Activated naive CD8-positive, alpha-beta T cell treated with anti-CD3 and anti-CD28 coated beads, Interleukin-2, amount 10 ng/mL, durations not matched to agents 7 days and 5 days (primary cell): ENCODE results near the gene PTPRN2. TPM values are rescaled to one million over a fixed set of nuclear protein-coding genes. Genes with fewer than 3 reads are reported as not detected.
"Not testable (repeated sequence)": the region's sequence is repeated elsewhere in the genome, so short reads cannot be mapped to it uniquely, and the experiment has no call there.

Experiments
- ATAC-seq: fragments of 150-1000 bp; cut with Tn5 transposase; one replicate; pipeline ENCODE4 v1.10.0; 2021; ENCODE audit warnings: low read depth, moderate library complexity
- POLR2A ChIA-PET: fragments of 350-600 bp; sonication (Branson Sonifier 250); formaldehyde crosslinking; loops from one replicate; lab custom pipeline; 2021; ENCODE audit warnings: antibody characterized with exemption; lab: Charles Lee
- DNase-seq: peaks from one replicate; pipeline ENCODE4 v3.0.0; 2021
- H3K27ac Mint-ChIP-seq: one replicate; pipeline ENCODE4 v1.8.0; 2022; ENCODE audit warnings: mild to moderate bottlenecking, mixed read lengths
- H3K27me3 Mint-ChIP-seq: one replicate; pipeline ENCODE4 v1.8.0; 2022; ENCODE audit warnings: mild to moderate bottlenecking, moderate library complexity, mixed read lengths
- H3K36me3 Mint-ChIP-seq: one replicate; pipeline ENCODE4 v1.8.0; 2021; ENCODE audit warnings: mild to moderate bottlenecking, mixed read lengths
- H3K4me1 Mint-ChIP-seq: one replicate; pipeline ENCODE4 v1.8.0; 2021; ENCODE audit warnings: mixed read lengths
- H3K4me3 Mint-ChIP-seq: one replicate; pipeline ENCODE4 v1.8.0; 2022; ENCODE audit warnings: mild to moderate bottlenecking, moderate library complexity, mixed read lengths
- H3K9me3 Mint-ChIP-seq: one replicate; pipeline ENCODE4 v1.8.0; 2021; ENCODE audit warnings: mixed read lengths
- total RNA-seq, 2 experiments: library from RNA; stranded (reverse); gene quantifications; one replicate each; pipeline ENCODE4 v1.2.3, GENCODE V29; 2021

The PTPRN2 gene
- total RNA-seq, 2 experiments from 2014 or later: 4.5 to 4.9 TPM

GRCh38 chr7:157599491-157599890 lies 988.1 kb downstream of the PTPRN2 start:
- Mint-ChIP-seq H3K27ac (no peak overlapping the region), H3K4me3 (no peak overlapping the region), H3K4me1 (no peaks in the 10 kb centered on the region), H3K27me3 (peaks cover 9% of the 10 kb centered on the region), H3K36me3 (no peaks in the 10 kb centered on the region), H3K9me3 (no peaks in the 10 kb centered on the region)
- POLR2A ChIA-PET: no interaction called here
- ATAC-seq (no peak), DNase-seq (no peak)

- Mint-ChIP-seq H3K36me3 (no peaks in the 10 kb centered on the region), H3K9me3 (no peaks in the 10 kb centered on the region), H3K4me1 (no peaks in the 10 kb centered on the region), H3K4me3 (no peak overlapping the region), H3K27me3 (peaks cover 9% of the 10 kb centered on the region), H3K27ac (no peak overlapping the region)
- no peak for ATAC-seq
- DNase-seq: no peak
- POLR2A ChIA-PET: no interaction called here
Observed at GRCh38 chr7:157597562-157597961, 990.1 kb downstream of the PTPRN2 start.

DNA sequence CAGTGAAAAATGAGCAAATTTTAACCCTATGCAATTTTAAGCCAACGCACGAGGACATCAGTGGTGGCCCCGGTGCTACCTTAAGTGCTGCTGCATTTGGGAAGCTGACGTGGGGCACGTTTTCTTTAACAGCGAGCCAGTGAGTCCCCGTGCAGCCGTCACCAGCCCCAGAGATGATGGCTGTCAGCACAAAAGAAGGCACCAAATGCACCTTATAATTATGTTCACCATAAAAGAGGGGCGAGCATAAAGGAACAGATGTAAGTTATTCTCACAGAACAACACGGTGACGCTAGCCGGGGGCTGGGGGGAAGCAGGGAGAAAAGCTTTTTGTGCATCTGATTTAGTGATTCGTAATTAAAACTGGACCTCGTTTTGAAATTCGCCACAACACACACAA lies 990.7 kb downstream of the PTPRN2 start:
- DNase-seq: no peak
- Mint-ChIP-seq H3K9me3 (no peaks in the 10 kb centered on the region), H3K27ac (no peak overlapping the region), H3K36me3 (no peaks in the 10 kb centered on the region), H3K27me3 (peaks cover 9% of the 10 kb centered on the region), H3K4me3 (no peak overlapping the region), H3K4me1 (no peaks in the 10 kb centered on the region)
- POLR2A ChIA-PET: no interaction called here
- ATAC-seq: no peak

DNA sequence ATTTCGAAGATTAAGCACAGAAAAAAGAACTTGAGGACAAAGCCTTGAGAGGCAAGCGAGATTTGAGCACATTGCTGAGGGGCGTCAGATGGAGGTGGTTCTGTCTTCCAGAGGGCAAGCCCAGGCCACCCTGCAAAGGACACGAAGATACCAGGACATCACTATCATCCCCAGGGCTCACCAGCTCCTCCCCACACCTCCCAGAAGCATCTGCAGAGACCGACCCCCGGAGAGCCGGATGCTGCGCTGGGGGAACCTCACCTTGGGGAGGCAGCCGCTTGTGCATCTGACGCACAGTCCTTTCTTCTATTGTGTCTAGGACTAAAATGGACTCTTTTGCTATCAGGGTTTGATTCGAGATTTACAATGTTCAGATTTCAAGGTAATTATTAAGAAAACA lies 991.2 kb downstream of the PTPRN2 start:
- Mint-ChIP-seq H3K4me3 (no peak overlapping the region), H3K4me1 (no peaks in the 10 kb centered on the region), H3K27me3 (peaks cover 9% of the 10 kb centered on the region), H3K27ac (no peak overlapping the region), H3K36me3 (no peaks in the 10 kb centered on the region), H3K9me3 (no peaks in the 10 kb centered on the region)
- POLR2A ChIA-PET: no interaction called here
- DNase-seq (no peak), ATAC-seq (no peak)

- Mint-ChIP-seq H3K4me1 (no peaks in the 10 kb centered on the region), H3K9me3 (no peaks in the 10 kb centered on the region), H3K4me3 (no peak overlapping the region), H3K27ac (no peak overlapping the region), H3K27me3 (peaks cover 9% of the 10 kb centered on the region), H3K36me3 (no peaks in the 10 kb centered on the region)
- POLR2A ChIA-PET: no interaction called here
- ATAC-seq: no peak
- DNase-seq: no peak
Observed at GRCh38 chr7:157596026-157596425, 991.6 kb downstream of the PTPRN2 start.

DNA sequence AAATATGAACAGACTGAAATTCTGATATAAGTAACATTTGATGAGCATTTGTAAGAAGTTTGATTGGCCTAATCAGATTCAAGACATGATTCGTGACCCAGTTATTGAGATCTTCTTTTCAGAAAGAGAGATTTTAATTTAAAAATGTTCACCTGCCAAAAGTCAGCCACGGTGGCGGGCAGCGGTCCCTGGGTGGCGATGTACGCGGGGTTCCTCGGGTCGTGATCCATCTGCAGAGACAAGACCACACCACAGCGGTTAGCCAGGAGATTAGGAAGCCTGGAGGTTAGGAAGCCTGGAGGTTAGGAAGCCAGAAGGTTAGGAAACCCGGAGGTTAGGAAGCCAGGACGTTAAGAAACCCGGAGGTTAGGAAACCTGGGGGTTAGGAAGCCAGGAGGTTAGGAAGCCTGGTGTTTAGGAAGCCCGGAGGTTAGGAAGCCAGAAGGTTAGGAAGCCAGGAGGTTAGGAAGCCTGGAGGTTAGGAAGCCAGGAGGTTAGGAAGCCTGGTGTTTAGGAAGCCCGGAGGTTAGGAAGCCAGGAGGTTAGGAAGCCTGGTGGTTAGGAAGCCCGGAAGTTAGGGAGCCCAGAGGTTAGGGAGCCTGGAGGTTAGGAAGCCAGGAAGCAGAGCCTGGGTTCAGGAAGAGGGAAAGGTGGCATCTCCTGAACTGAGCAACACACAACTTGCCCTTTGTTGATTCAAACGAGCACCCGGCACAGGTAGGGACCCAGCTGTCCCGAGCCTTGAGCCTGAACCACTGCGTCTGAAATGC lies 992.4 kb downstream of the PTPRN2 start:
- Mint-ChIP-seq H3K9me3 (no peaks in the 10 kb centered on the region), H3K4me3 (no peak overlapping the region), H3K27me3 (peaks cover 9% of the 10 kb centered on the region), H3K4me1 (no peaks in the 10 kb centered on the region), H3K27ac (no peak overlapping the region), H3K36me3 (no peaks in the 10 kb centered on the region)
- no peak for ATAC-seq
- no peak for DNase-seq
- POLR2A ChIA-PET: no interaction called here

- H3K9me3 Mint-ChIP-seq: no peaks in the 10 kb centered on the region
- no peak for ATAC-seq
- H3K4me1 Mint-ChIP-seq: no peaks in the 10 kb centered on the region
- H3K27me3 Mint-ChIP-seq: peaks cover 16% of the 10 kb centered on the region
- no peak overlapping the region for H3K27ac Mint-ChIP-seq
- no peaks in the 10 kb centered on the region for H3K36me3 Mint-ChIP-seq
- POLR2A ChIA-PET: no interaction called here
- DNase-seq: no peak
- H3K4me3 Mint-ChIP-seq: no peak overlapping the region
Observed at GRCh38 chr7:157594306-157594705, 993.3 kb downstream of the PTPRN2 start.

GRCh38 chr7:157593541-157593940 lies 994.1 kb downstream of the PTPRN2 start:
- POLR2A ChIA-PET: no interaction called here
- Mint-ChIP-seq H3K27me3 (peaks cover 23% of the 10 kb centered on the region), H3K9me3 (no peaks in the 10 kb centered on the region), H3K4me3 (no peak overlapping the region), H3K36me3 (no peaks in the 10 kb centered on the region), H3K4me1 (no peaks in the 10 kb centered on the region), H3K27ac (no peak overlapping the region)
- no peak for DNase-seq
- ATAC-seq: no peak

DNA sequence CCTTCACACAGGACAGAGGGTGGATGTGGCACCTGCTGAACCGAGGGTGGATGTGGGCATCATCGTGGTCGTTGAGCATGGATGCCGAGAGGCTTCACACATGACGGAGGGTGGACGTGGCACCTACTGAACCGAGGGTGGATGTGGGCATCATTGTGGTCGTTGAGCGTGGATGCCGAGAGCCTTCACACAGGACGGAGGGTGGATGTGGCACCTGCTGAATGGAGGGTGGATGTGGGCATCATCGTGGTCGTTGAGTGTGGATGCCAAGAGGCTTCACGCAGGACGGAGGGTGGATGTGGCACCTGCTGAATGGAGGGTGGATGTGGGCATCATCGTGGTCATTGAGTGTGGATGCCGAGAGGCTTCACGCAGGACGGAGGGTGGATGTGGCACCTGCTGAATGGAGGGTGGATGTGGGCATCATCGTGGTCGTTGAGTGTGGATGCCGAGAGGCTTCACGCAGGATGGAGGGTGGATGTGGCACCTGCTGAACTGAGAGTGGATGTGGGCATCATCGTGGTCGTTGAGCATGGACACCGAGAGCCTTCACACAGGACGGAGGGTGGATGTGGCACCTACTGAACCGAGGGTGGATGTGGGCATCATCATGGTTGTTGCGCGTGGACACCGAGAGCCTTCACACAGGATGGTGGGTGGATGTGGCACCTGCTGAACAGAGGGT lies 994.8 kb downstream of the PTPRN2 start:
- H3K4me1 Mint-ChIP-seq: not testable (repeated sequence)

DNA sequence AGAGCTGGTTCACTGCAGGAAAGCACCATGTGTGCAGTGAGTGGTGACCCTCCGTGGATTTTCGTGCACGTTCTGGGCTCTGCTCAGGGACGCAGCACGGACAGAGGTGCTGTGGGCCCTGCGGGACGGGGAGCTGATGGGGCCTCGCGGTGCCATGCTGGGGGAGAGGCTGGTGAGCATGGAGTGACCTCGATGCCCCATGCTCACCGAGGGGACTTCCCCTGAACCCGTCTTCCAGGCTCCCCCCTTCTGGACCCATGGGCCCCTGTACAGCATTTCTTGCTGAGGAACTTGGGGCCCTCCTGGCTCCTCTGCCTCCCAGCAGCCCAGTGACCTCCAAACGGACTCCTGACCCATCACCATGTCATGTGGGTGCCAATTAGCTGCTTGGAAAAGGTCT lies 997.1 kb downstream of the PTPRN2 start:
- no peak for ATAC-seq
- peaks cover 3% of the 10 kb centered on the region for H3K4me1 Mint-ChIP-seq
- POLR2A ChIA-PET: no interaction called here
- no peak for DNase-seq
- H3K9me3 Mint-ChIP-seq: no peaks in the 10 kb centered on the region
- peaks cover 34% of the 10 kb centered on the region for H3K27me3 Mint-ChIP-seq
- H3K27ac Mint-ChIP-seq: no peak overlapping the region
- H3K4me3 Mint-ChIP-seq: no peak overlapping the region
- H3K36me3 Mint-ChIP-seq: no peaks in the 10 kb centered on the region

More for the DNA sequence above, 994.8 kb downstream of the PTPRN2 start:
- ATAC-seq, DNase-seq, H3K9me3 Mint-ChIP-seq, H3K36me3 Mint-ChIP-seq, H3K4me3 Mint-ChIP-seq, H3K27ac Mint-ChIP-seq, POLR2A ChIA-PET: not testable (repeated sequence)
- peaks cover 23% of the 10 kb centered on the region for H3K27me3 Mint-ChIP-seq

GRCh38 chr7:157589680-157590079 lies 997.9 kb downstream of the PTPRN2 start:
- POLR2A ChIA-PET: no interaction called here
- H3K27ac Mint-ChIP-seq: no peak overlapping the region
- ATAC-seq (no peak), DNase-seq (no peak)
- H3K27me3 Mint-ChIP-seq: peaks cover 34% of the 10 kb centered on the region
- no peak overlapping the region for H3K4me3 Mint-ChIP-seq
- H3K4me1 Mint-ChIP-seq: peaks cover 6% of the 10 kb centered on the region
- no peaks in the 10 kb centered on the region for H3K36me3 Mint-ChIP-seq
- H3K9me3 Mint-ChIP-seq: no peaks in the 10 kb centered on the region

DNA sequence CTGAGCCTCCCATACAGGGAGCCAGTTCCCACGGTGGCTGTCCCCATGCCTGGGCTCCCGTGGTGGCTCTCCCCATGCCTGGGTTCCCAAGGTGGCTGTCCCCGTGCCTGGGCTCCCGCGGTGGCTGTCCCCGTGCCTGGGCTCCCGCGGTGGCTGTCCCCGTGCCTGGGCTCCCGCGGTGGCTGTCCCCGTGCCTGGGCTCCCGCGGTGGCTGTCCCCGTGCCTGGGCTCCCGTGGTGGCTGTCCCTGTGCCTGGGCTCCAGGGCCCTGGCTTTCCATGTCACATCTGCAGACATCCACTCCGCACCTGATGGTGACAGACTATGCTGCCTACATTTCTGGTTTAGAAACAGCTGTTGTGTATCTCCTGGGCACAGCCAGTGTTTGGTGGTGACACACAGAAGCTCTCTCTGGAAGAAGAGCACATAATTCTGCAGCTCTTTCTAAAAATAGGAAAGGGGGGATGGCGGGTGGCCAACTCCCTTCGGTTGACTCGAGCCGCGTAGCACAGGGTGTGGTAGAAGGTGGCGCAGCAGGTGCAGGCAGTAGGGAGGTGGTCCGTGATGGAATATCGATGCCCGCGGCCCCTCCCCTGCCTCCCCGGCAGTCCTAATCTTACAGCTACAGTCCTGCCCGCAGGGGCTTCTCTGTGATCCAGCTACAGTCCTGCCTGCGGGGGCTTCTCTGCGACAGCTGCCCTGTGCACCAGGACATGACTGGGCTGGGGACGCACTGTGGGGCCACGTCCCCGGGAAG lies 999.6 kb downstream of the PTPRN2 start:
- peaks cover 8% of the 10 kb centered on the region for H3K4me1 Mint-ChIP-seq
- peaks cover 48% of the 10 kb centered on the region for H3K27me3 Mint-ChIP-seq
- no peaks in the 10 kb centered on the region for H3K9me3 Mint-ChIP-seq
- no peak overlapping the region for H3K27ac Mint-ChIP-seq
- no peak overlapping the region for H3K4me3 Mint-ChIP-seq
- DNase-seq (no peak), ATAC-seq (no peak)
- POLR2A ChIA-PET: no interaction called here
- H3K36me3 Mint-ChIP-seq: peaks cover 1% of the 10 kb centered on the region

GRCh38 chr7:157587051-157587804 lies 1000.4 kb downstream of the PTPRN2 start:
- no peak for ATAC-seq
- H3K4me1 Mint-ChIP-seq: peaks cover 8% of the 10 kb centered on the region
- peaks cover 55% of the 10 kb centered on the region for H3K27me3 Mint-ChIP-seq
- no peak overlapping the region for H3K4me3 Mint-ChIP-seq
- POLR2A ChIA-PET: no interaction called here
- H3K27ac Mint-ChIP-seq: no peak overlapping the region
- no peak for DNase-seq
- no peaks in the 10 kb centered on the region for H3K9me3 Mint-ChIP-seq
- peaks cover 1% of the 10 kb centered on the region for H3K36me3 Mint-ChIP-seq
